OCI-LY1 (cell line): ENCODE measurements around the gene RBM38.

Experiments used
- CTCF ChIP-seq: fragments of 200-600 bp; sonication (generic), shearing (Covaris generic); IDR thresholded peaks from 2 replicates; pipeline ENCODE4 v1.5.1; 2017; ENCODE audit warnings: mild to moderate bottlenecking, antibody characterized with exemption, low read length, moderate library complexity, mixed read lengths
- EZH2 ChIP-seq: fragments of 200-600 bp; sonication (generic), shearing (Covaris generic); IDR thresholded peaks from 2 replicates; pipeline ENCODE4 v1.8.0; 2017; ENCODE audit warnings: borderline replicate concordance, mixed run types, mild to moderate bottlenecking, antibody characterized with exemption, low read length, moderate library complexity, mixed read lengths

- 0 out of 2 replicates have a peak, but pooled peaks have one; percentile 4 for TF ChIP-seq CTCF
- no peak for TF ChIP-seq EZH2
Observed at GRCh38 chr20:57379263-57379647, 11.9 kb upstream of the RBM38 start.
